ENCODE measurements around the gene DGKD. TPM values are rescaled to one million over a fixed set of nuclear protein-coding genes. Genes with fewer than 3 reads are reported as not detected.

DGKD gene
- total RNA-seq, 1 experiment from 2014 or later, result 105 TPM

- Histone ChIP-seq H3K9me3 (no peaks in the 10 kb centered on the region), H3K36me3 (ENCODE audit: control insufficient read depth, insufficient read depth, low read length) (no peaks in the 10 kb centered on the region), H3K27me3 (replicated peaks; ENCODE audit: control insufficient read depth, insufficient read depth, low read length) (no peaks in the 10 kb centered on the region), H3K4me3 (ENCODE audit: low read depth, low read length) (no peak overlapping the region), H3K4me1 (peaks cover 15% of the 10 kb centered on the region)
- H3K9me3 Mint-ChIP-seq (ENCODE audit: unreplicated experiment), result no peaks in the 10 kb centered on the region
- no peak overlapping the region for H3K27ac Mint-ChIP-seq (ENCODE audit: unreplicated experiment)
- BruUV-seq (replicated peaks), result no TSS peak
- TF ChIP-seq, protein P1, sequence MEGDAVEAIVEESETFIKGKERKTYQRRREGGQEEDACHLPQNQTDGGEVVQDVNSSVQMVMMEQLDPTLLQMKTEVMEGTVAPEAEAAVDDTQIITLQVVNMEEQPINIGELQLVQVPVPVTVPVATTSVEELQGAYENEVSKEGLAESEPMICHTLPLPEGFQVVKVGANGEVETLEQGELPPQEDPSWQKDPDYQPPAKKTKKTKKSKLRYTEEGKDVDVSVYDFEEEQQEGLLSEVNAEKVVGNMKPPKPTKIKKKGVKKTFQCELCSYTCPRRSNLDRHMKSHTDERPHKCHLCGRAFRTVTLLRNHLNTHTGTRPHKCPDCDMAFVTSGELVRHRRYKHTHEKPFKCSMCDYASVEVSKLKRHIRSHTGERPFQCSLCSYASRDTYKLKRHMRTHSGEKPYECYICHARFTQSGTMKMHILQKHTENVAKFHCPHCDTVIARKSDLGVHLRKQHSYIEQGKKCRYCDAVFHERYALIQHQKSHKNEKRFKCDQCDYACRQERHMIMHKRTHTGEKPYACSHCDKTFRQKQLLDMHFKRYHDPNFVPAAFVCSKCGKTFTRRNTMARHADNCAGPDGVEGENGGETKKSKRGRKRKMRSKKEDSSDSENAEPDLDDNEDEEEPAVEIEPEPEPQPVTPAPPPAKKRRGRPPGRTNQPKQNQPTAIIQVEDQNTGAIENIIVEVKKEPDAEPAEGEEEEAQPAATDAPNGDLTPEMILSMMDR (IDR thresholded peaks at IDR 0.05; ENCODE audit: insufficient read depth in 1 of 2, low read depth in 1 of 2, low read length in 1 of 2, severe bottlenecking in 1 of 2, unreplicated experiment in 1 of 2), result no peak
- POLR2A ChIA-PET, result no interaction called here
- intact Hi-C loops (cut with micrococcal nuclease; ENCODE audit: unreplicated experiment), result no loop called here
- DNase-seq, result no peak
- CTCF ChIA-PET, result interaction anchor here (0.6 kb wide), 1 partner anchor 368 kb away, joined by 8 read pairs; no protein-coding TSS in a partner anchor
- H3K27me3 Mint-ChIP-seq (ENCODE audit: insufficient read depth, unreplicated experiment), result no peaks in the 10 kb centered on the region
- H3K36me3 Mint-ChIP-seq (ENCODE audit: insufficient read depth, unreplicated experiment), result no peaks in the 10 kb centered on the region
- no peak overlapping the region for H3K4me3 Mint-ChIP-seq (ENCODE audit: unreplicated experiment)
- peaks cover 8% of the 10 kb centered on the region for H3K4me1 Mint-ChIP-seq (ENCODE audit: low read depth, unreplicated experiment)
Measured at GRCh38 chr2:233342301-233342700, 12.0 kb upstream of the DGKD start.

GRCh38 chr2:233343171-233343705 lies 11.1 kb upstream of the DGKD start:
- TF ChIP-seq, protein P1 (IDR thresholded peaks at IDR 0.05; ENCODE audit: insufficient read depth in 1 of 2, low read depth in 1 of 2, low read length in 1 of 2, severe bottlenecking in 1 of 2, unreplicated experiment in 1 of 2), result no peak
- Mint-ChIP-seq H3K27me3 (ENCODE audit: insufficient read depth, unreplicated experiment) (no peaks in the 10 kb centered on the region), H3K36me3 (ENCODE audit: insufficient read depth, unreplicated experiment) (no peaks in the 10 kb centered on the region), H3K9me3 (ENCODE audit: unreplicated experiment) (no peaks in the 10 kb centered on the region), H3K27ac (ENCODE audit: unreplicated experiment) (no peak overlapping the region), H3K4me1 (ENCODE audit: low read depth, unreplicated experiment) (peaks cover 18% of the 10 kb centered on the region), H3K4me3 (ENCODE audit: unreplicated experiment) (no peak overlapping the region)
- Histone ChIP-seq H3K4me1 (peaks cover 25% of the 10 kb centered on the region), H3K9me3 (no peaks in the 10 kb centered on the region), H3K4me3 (ENCODE audit: low read depth, low read length) (no peak overlapping the region), H3K27me3 (replicated peaks; ENCODE audit: control insufficient read depth, insufficient read depth, low read length) (no peaks in the 10 kb centered on the region), H3K36me3 (ENCODE audit: control insufficient read depth, insufficient read depth, low read length) (no peaks in the 10 kb centered on the region)
- ChIA-PET POLR2A (no interaction called here), CTCF (no interaction called here)
- no TSS peak for BruUV-seq (replicated peaks)
- DNase-seq, result no peak
- intact Hi-C loops (cut with micrococcal nuclease; ENCODE audit: unreplicated experiment), result no loop called here

GRCh38 chr2:233346376-233346775 lies 7.9 kb upstream of the DGKD start:
- no TSS peak for BruUV-seq (replicated peaks)
- H3K9me3 ChIP-seq, result no peaks in the 10 kb centered on the region
- intact Hi-C loops (cut with micrococcal nuclease; ENCODE audit: unreplicated experiment), result no loop called here
- ChIA-PET POLR2A (interaction anchor here (0.8 kb wide), 1 partner anchor 10 kb away, joined by 6 read pairs; no protein-coding TSS in a partner anchor), CTCF (no interaction called here)
- H3K4me1 ChIP-seq, result peaks cover 50% of the 10 kb centered on the region
- DNase-seq, result no peak
- H3K9me3 Mint-ChIP-seq (ENCODE audit: unreplicated experiment), result no peaks in the 10 kb centered on the region
- no peaks in the 10 kb centered on the region for H3K36me3 ChIP-seq (ENCODE audit: control insufficient read depth, insufficient read depth, low read length)
- H3K4me1 Mint-ChIP-seq (ENCODE audit: low read depth, unreplicated experiment), result peaks cover 44% of the 10 kb centered on the region
- no peak overlapping the region for H3K4me3 ChIP-seq (ENCODE audit: low read depth, low read length)
- H3K27me3 ChIP-seq (replicated peaks; ENCODE audit: control insufficient read depth, insufficient read depth, low read length), result no peaks in the 10 kb centered on the region
- no peaks in the 10 kb centered on the region for H3K27me3 Mint-ChIP-seq (ENCODE audit: insufficient read depth, unreplicated experiment)
- H3K36me3 Mint-ChIP-seq (ENCODE audit: insufficient read depth, unreplicated experiment), result no peaks in the 10 kb centered on the region
- TF ChIP-seq, protein P1 (IDR thresholded peaks at IDR 0.05; ENCODE audit: insufficient read depth in 1 of 2, low read depth in 1 of 2, low read length in 1 of 2, severe bottlenecking in 1 of 2, unreplicated experiment in 1 of 2), result no peak
- no peak overlapping the region for H3K4me3 Mint-ChIP-seq (ENCODE audit: unreplicated experiment)
- peak overlapping the region; percentile 4 for H3K27ac Mint-ChIP-seq (ENCODE audit: unreplicated experiment)

Measured in Caco-2 (cell line).